Measurements from ENCODE around the gene XG. TPM values are rescaled to one million over a fixed set of nuclear protein-coding genes. Genes with fewer than 3 reads are reported as not detected.

The XG gene
- total and polyA plus RNA-seq, 2 of the 8 experiments (the other 6 are each of a cell fraction or from before 2014, with no cell fraction given) = 0.33 to 0.78 TPM

- Histone ChIP-seq H3K18ac (ENCODE audit: extremely low read depth, low read length) (0 out of 2 replicates have a peak overlapping the region, but pooled peaks have one; percentile 29), H3K79me2 (ENCODE audit: control insufficient read depth in 1 of 2, insufficient read depth in 2 of 2, low read length in 2 of 2) (peaks cover 0 to 7% of the 10 kb centered on the region in 2 experiments; a peak in 2 of 4 replicates), H3K4ac (replicated peaks; ENCODE audit: insufficient read length, low read depth, low read length) (no peak overlapping the region), H2BK20ac (ENCODE audit: low read length) (peak overlapping the region; percentile 84; the same call in 1 of the 2 replicates), H4K20me1 (replicated peaks in 1 of 2; ENCODE audit: control insufficient read depth in 1 of 2, insufficient read depth in 2 of 2, low read length in 2 of 2) (peaks cover 0 to 12% of the 10 kb centered on the region in 2 experiments), H3K79me1 (ENCODE audit: low read depth, low read length) (peaks cover 6% of the 10 kb centered on the region; the same call in 1 of the 2 replicates), H2BK120ac (replicated peaks; ENCODE audit: low read depth, low read length) (no peak overlapping the region), H2AK5ac (ENCODE audit: low read depth, low read length) (peak overlapping the region; percentile 33; the same call in 1 of the 2 replicates), H3K56ac (replicated peaks; ENCODE audit: insufficient read length, low read depth, low read length) (no peak overlapping the region), H3K4me1 (replicated peaks in 1 of 4; ENCODE audit: control insufficient read depth in 3 of 4, insufficient read depth in 4 of 4, low read length in 3 of 4) (peaks cover 6 to 34% (median 12%) of the 10 kb centered on the region in 4 experiments), H3K27ac (ENCODE audit: low read depth, low read length) (no peak overlapping the region), H4K5ac (ENCODE audit: insufficient read length, low read depth, low read length) (no peak overlapping the region), H2BK15ac (ENCODE audit: low read length) (no peak overlapping the region; the same call in none of the 2 replicates), H2AFZ (ENCODE audit: low read length) (no peak overlapping the region), H4K8ac (ENCODE audit: extremely low read depth, insufficient read depth, low read length) (peak overlapping the region; percentile 23; the same call in 1 of the 2 replicates), H3K27me3 (replicated peaks in 1 of 4; ENCODE audit: control insufficient read depth in 3 of 4, extremely low read depth in 1 of 4, insufficient read depth in 3 of 4, low read length in 3 of 4) (no peaks in the 10 kb centered on the region), H3K4me2 (ENCODE audit: insufficient read depth in 1 of 2, low read depth in 2 of 2, low read length in 2 of 2) (no peak overlapping the region), H4K91ac (replicated peaks; ENCODE audit: insufficient read length, low read length) (peak overlapping the region; percentile 27), H2BK5ac (ENCODE audit: low read depth, low read length) (peak overlapping the region; percentile 77; the same call in 1 of the 2 replicates), H3K4me3 (ENCODE audit: extremely low read depth in 1 of 4, insufficient read depth in 2 of 4, low read depth in 3 of 4, low read length in 4 of 4) (no peak overlapping the region), H3K36me3 (ENCODE audit: control insufficient read depth in 2 of 4, insufficient read depth in 4 of 4, low read length in 3 of 4) (peaks cover 0 to 3% (median 0%) of the 10 kb centered on the region in 4 experiments; a peak in 2 of 8 replicates), H3K9ac (replicated peaks in 1 of 4; ENCODE audit: extremely low read depth in 1 of 4, low read depth in 3 of 4, low read length in 3 of 4) (no peak overlapping the region), H2BK12ac (ENCODE audit: low read depth, low read length) (peak overlapping the region; percentile 93), H3K23me2 (ENCODE audit: low read depth, low read length) (peaks cover 4% of the 10 kb centered on the region; the same call in 1 of the 2 replicates), H3K14ac (ENCODE audit: insufficient read length) (no peak overlapping the region), H3K9me3 (ENCODE audit: insufficient read depth in 2 of 2, low read depth in 1 of 2, low read length in 1 of 2) (no peaks in the 10 kb centered on the region), H3K23ac (ENCODE audit: insufficient read length) (no peak overlapping the region)
- POLR2A ChIA-PET (ENCODE audit: partially characterized antibody) = no interaction called here
- DNase-seq (ENCODE audit: low read depth in 1 of 2, low spot score in 2 of 2) (no peak), FAIRE-seq (no peak)
- CTCF ChIA-PET (ENCODE audit: partially characterized antibody) = no interaction called here
- 84% methylated on average over 6 of the region's 6 CpGs; no CpG with 5 or more reads in 1 of the 2 experiments for WGBS, 2 experiments (ENCODE audit: extremely low coverage in 1 of 2, insufficient coverage in 1 of 2, insufficient read length in 1 of 2, insufficient replicate concordance in 2 of 2, low coverage in 1 of 2, low lambda C conversion rate in 2 of 2, missing lambda C conversion rate in 1 of 2)
- peak in 1 of 3 experiments; percentile 2; a peak in 1 of 4 replicates for TF ChIP-seq CTCF (IDR thresholded peaks at IDR 0.05; ENCODE audit: control extremely low read depth in 1 of 3, insufficient read depth in 1 of 3, low read depth in 1 of 3, low read length in 3 of 3)
- TF ChIP-seq, protein P1, sequence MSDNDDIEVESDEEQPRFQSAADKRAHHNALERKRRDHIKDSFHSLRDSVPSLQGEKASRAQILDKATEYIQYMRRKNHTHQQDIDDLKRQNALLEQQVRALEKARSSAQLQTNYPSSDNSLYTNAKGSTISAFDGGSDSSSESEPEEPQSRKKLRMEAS (IDR thresholded peaks at IDR 0.05) = peak; percentile 23; the same call in 1 of the 2 replicates
- TF ChIP-seq RNF2 (IDR thresholded peaks at IDR 0.05; ENCODE audit: borderline replicate concordance, low read depth, low read length, missing control alignments, poor library complexity, severe bottlenecking) = no peak
Measured at GRCh38 chrX:2708021-2708420, 43.8 kb upstream of the XG start.
